Measurements from ENCODE around the gene AKT2.

DNA sequence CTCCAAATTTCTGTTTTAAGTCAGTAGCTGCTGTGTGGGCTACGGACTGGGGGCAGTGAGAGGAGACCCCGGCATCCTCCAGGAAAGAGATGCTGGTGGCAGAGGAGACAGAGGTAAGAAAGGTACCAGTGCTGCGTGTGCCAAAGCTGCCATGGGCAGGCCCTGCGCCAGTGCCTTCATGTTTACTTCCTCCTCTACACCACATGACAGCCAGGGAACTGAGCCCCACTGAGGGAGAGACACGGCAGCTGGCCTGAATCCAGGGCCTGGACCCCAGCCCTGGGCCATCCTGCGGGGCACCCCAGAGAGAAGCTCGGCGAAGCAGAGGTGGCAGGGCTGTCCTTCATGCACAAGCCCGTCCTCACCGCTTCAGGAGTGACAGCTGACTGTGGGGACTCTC, 35.9 kb downstream of the AKT2 start:
- TF ChIP-seq CTCF (IDR thresholded peaks at IDR 0.05; ENCODE audit: low read length) (no peak), EZH2phosphoT487 (IDR thresholded peaks at IDR 0.05; ENCODE audit: low read length) (no peak)

Measured in MM.1S (cell line).